ENCODE data around the gene ADAR. TPM values are rescaled to one million over a fixed set of nuclear protein-coding genes. Genes with fewer than 3 reads are reported as not detected.

The ADAR gene
- total and polyA plus RNA-seq, 2 of the 8 experiments (the other 6 are each of a cell fraction or from before 2014, with no cell fraction given): 125 to 242 TPM

DNA sequence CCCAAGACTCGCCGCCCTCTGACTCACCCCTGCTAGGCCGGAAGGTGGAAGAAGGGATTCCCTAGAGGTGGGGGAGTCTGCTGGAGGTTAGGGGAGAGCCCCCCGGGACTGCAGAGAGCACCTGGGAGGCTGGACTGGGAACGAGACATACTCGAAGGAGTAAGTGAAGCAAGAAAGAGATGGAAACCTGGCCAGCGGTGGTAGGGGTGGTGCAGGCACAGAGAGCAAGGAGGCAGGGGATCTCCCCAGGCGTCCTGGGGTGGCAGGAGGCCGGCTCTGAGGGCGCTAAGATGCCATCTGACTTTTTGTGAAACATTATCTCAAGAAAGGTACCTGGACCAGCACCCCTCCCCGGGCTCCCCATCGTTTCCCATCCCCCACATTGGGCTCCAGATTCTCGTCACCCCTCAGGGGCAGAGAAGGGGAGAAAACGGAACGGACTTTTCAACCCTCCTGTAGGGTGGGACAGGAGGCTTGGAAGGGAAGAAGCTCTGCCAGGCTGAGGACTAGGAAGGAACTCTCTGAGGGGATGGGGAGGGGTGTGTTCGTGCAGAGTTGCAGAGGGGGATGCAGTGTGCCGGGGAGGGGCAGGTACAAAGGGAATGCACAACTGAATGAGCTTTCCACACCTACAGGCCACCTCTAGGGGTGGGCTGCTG lies 39.7 kb downstream of the ADAR start:
- H2AFZ ChIP-seq (ENCODE audit: low read length): 0 out of 2 replicates have a peak overlapping the region, but pooled peaks have one; percentile 11
- H3K79me1 ChIP-seq (ENCODE audit: low read depth, low read length): no peaks in the 10 kb centered on the region
- H3K4ac ChIP-seq (replicated peaks; ENCODE audit: insufficient read length, low read depth, low read length): no peak overlapping the region
- no peak overlapping the region for H4K91ac ChIP-seq (replicated peaks; ENCODE audit: insufficient read length, low read length)
- H2BK120ac ChIP-seq (replicated peaks; ENCODE audit: low read depth, low read length): no peak overlapping the region
- H3K4me3 ChIP-seq (ENCODE audit: extremely low read depth in 1 of 4, insufficient read depth in 2 of 4, low read depth in 3 of 4, low read length in 4 of 4): peak overlapping the region; percentile 53 to 74 (median 67)
- no peak overlapping the region; a peak in 1 of 7 replicates for H3K9ac ChIP-seq (replicated peaks in 1 of 4; ENCODE audit: extremely low read depth in 1 of 4, low read depth in 3 of 4, low read length in 3 of 4)
- H3K27ac ChIP-seq (ENCODE audit: low read depth, low read length): no peak overlapping the region
- peaks cover 12% of the 10 kb centered on the region for H3K23me2 ChIP-seq (ENCODE audit: low read depth, low read length)
- H3K56ac ChIP-seq (replicated peaks; ENCODE audit: insufficient read length, low read depth, low read length): no peak overlapping the region
- peak overlapping the region; percentile 89; the same call in 1 of the 2 replicates for H4K8ac ChIP-seq (ENCODE audit: extremely low read depth, insufficient read depth, low read length)
- peaks cover 7 to 21% (median 10%) of the 10 kb centered on the region in 4 experiments; a peak in 6 of 7 replicates for H3K4me1 ChIP-seq (replicated peaks in 1 of 4; ENCODE audit: control insufficient read depth in 3 of 4, insufficient read depth in 4 of 4, low read length in 3 of 4)
- no peak overlapping the region for H3K18ac ChIP-seq (ENCODE audit: extremely low read depth, low read length)
- H3K14ac ChIP-seq (ENCODE audit: insufficient read length): no peak overlapping the region
- peak overlapping the region; percentile 15 for H4K5ac ChIP-seq (ENCODE audit: insufficient read length, low read depth, low read length)
- peaks cover 0 to 4% of the 10 kb centered on the region in 2 experiments for H4K20me1 ChIP-seq (replicated peaks in 1 of 2; ENCODE audit: control insufficient read depth in 1 of 2, insufficient read depth in 2 of 2, low read length in 2 of 2)
- POLR2A ChIA-PET (ENCODE audit: partially characterized antibody): interaction anchor here (0.8 to 1.9 kb wide), 8 partner anchors 9 to 393 kb away, joined by 3 to 9 read pairs (median 4); partner anchors contain the start of gene PYGO2
- no peak overlapping the region for H2BK5ac ChIP-seq (ENCODE audit: low read depth, low read length)
- FAIRE-seq (no peak), DNase-seq (ENCODE audit: low read depth in 1 of 2, low spot score in 2 of 2) (no peak)
- H3K27me3 ChIP-seq (replicated peaks in 1 of 4; ENCODE audit: control insufficient read depth in 3 of 4, extremely low read depth in 1 of 4, insufficient read depth in 3 of 4, low read length in 3 of 4): peaks cover 0 to 5% (median 0%) of the 10 kb centered on the region in 4 experiments; a peak in 1 of 7 replicates
- CTCF ChIA-PET (ENCODE audit: partially characterized antibody): interaction anchor here (0.6 to 2.0 kb wide), 7 partner anchors 9 to 978 kb away, joined by 3 to 6 read pairs (median 3); no protein-coding TSS in a partner anchor
- no peaks in the 10 kb centered on the region for H3K9me3 ChIP-seq (ENCODE audit: insufficient read depth in 2 of 2, low read depth in 1 of 2, low read length in 1 of 2)
- TF ChIP-seq RFX5 (IDR thresholded peaks at IDR 0.05; ENCODE audit: borderline replicate concordance, low read depth, low read length): no peak
- H3K79me2 ChIP-seq (ENCODE audit: control insufficient read depth in 1 of 2, insufficient read depth in 2 of 2, low read length in 2 of 2): no peaks in the 10 kb centered on the region
- H2BK15ac ChIP-seq (ENCODE audit: low read length): no peak overlapping the region
- peak overlapping the region; percentile 86 to 97 for H3K4me2 ChIP-seq (ENCODE audit: insufficient read depth in 1 of 2, low read depth in 2 of 2, low read length in 2 of 2)
- WGBS, 2 experiments (ENCODE audit: extremely low coverage in 1 of 2, insufficient coverage in 1 of 2, insufficient read length in 1 of 2, insufficient replicate concordance in 2 of 2, low coverage in 1 of 2, low lambda C conversion rate in 2 of 2, missing lambda C conversion rate in 1 of 2): 50% methylated on average over 15 of the region's 17 CpGs; no CpG with 5 or more reads in 1 of the 2 experiments
- no peak overlapping the region for H2BK20ac ChIP-seq (ENCODE audit: low read length)
- H2AK5ac ChIP-seq (ENCODE audit: low read depth, low read length): 0 out of 2 replicates have a peak overlapping the region, but pooled peaks have one; percentile 65
- H3K23ac ChIP-seq (ENCODE audit: insufficient read length): no peak overlapping the region
- 0 out of 2 replicates have a peak overlapping the region, but pooled peaks have one; percentile 39 for H2BK12ac ChIP-seq (ENCODE audit: low read depth, low read length)
- peaks cover 0 to 3% (median 0%) of the 10 kb centered on the region in 4 experiments; a peak in 1 of 8 replicates for H3K36me3 ChIP-seq (ENCODE audit: control insufficient read depth in 2 of 4, insufficient read depth in 4 of 4, low read length in 3 of 4)
